Adrenal gland (tissue), 5 donors: ENCODE measurements around the gene PTPRS.

Experiments used
- POLR2A ChIP-seq, 2 donors: fragments of 450-650 bp; IDR thresholded peaks; one replicate each; pipeline ENCODE4 v1.6.1; 2017; ENCODE audit warnings: antibody characterized with exemption in 2 of 2, mild to moderate bottlenecking in 2 of 2, moderate library complexity in 1 of 2
- TF ChIP-seq, protein P1 (sequence below), 6 experiments: fragments of 450-650 bp in 4 of 6; fragments of 200-600 bp in 2 of 6; sonication (generic) in 1 of 6; IDR thresholded peaks; 1 replicate in 5 of 6; 2 replicates in 1 of 6; pipeline versions ENCODE4 v1.5.1 to v1.8.0; 2016 to 2021; ENCODE audit warnings: antibody characterized with exemption in 6 of 6, mild to moderate bottlenecking in 2 of 6, moderate library complexity in 1 of 6
- donor health status: DM: no; HTN: no; CAD: no.

DNA sequence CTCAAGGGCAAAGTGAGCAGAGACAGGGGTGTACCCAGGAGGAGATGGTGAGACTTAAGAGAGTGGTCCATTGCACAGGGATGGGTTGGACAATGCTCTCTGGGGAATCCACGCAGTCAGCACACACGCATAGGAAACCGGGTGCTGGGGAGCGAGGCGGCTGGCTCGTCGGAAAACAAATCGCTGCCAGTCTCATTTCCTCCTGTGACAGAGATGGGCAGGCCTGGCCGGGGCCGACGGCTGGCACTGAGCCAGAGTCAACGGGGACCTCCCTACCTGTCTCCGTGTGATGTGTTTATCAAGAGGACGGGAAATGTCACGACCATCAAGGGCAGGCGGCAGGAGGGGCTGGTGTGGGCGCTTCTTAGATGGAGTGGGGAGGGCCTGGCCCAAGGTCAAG, 27.3 kb downstream of the PTPRS start:
- TF ChIP-seq, protein P1, sequence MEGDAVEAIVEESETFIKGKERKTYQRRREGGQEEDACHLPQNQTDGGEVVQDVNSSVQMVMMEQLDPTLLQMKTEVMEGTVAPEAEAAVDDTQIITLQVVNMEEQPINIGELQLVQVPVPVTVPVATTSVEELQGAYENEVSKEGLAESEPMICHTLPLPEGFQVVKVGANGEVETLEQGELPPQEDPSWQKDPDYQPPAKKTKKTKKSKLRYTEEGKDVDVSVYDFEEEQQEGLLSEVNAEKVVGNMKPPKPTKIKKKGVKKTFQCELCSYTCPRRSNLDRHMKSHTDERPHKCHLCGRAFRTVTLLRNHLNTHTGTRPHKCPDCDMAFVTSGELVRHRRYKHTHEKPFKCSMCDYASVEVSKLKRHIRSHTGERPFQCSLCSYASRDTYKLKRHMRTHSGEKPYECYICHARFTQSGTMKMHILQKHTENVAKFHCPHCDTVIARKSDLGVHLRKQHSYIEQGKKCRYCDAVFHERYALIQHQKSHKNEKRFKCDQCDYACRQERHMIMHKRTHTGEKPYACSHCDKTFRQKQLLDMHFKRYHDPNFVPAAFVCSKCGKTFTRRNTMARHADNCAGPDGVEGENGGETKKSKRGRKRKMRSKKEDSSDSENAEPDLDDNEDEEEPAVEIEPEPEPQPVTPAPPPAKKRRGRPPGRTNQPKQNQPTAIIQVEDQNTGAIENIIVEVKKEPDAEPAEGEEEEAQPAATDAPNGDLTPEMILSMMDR (IDR thresholded peaks at IDR 0.05), result no peak
- no peak for TF ChIP-seq POLR2A (IDR thresholded peaks at IDR 0.05)
